Natural killer cell (primary cell): ENCODE results near the gene NTNG2. TPM values are rescaled to one million over a fixed set of nuclear protein-coding genes. Genes with fewer than 3 reads are reported as not detected.

Experiments
- ATAC-seq, 3 donors: fragments of 150-1000 bp in 2 of 3; fragments of 200-7000 bp in 1 of 3; cut with Tn5 transposase; 1 replicate in 1 of 3; 2 replicates in 2 of 3; pipeline ENCODE4 v1.10.0; 2021; ENCODE audit warnings: mild to moderate bottlenecking in 2 of 3, moderate library complexity in 2 of 3
- DNase-seq, 2 donors: peaks; one replicate each; pipeline versions ENCODE4 v3.0.0 to v3.0.0-alpha.2; 2013 to 2021; ENCODE audit warnings: mixed read lengths in 1 of 2
- H3K27ac ChIP-seq: one replicate; pipeline ENCODE4 v1.5.1; 2013; ENCODE audit warnings: mild to moderate bottlenecking, low read length
- H3K27me3 ChIP-seq: one replicate; pipeline ENCODE4 v1.6.1; 2013; ENCODE audit warnings: low read length; ENCODE audit not compliant: control insufficient read depth, insufficient read depth
- H3K36me3 ChIP-seq: one replicate; pipeline ENCODE4 v1.6.1; 2013; ENCODE audit warnings: low read length; ENCODE audit not compliant: control insufficient read depth, insufficient read depth
- H3K4me1 ChIP-seq: one replicate; pipeline ENCODE4 v1.6.1; 2013; ENCODE audit warnings: low read length; ENCODE audit not compliant: control insufficient read depth, insufficient read depth
- H3K4me3 ChIP-seq: one replicate; pipeline ENCODE4 v1.5.1; 2013; ENCODE audit warnings: low read length
- H3K9me3 ChIP-seq: one replicate; pipeline ENCODE4 v1.6.1; 2013; ENCODE audit warnings: low read length; ENCODE audit not compliant: control insufficient read depth, insufficient read depth
- H3K27ac Mint-ChIP-seq, 2 donors: one replicate each; pipeline ENCODE4 v1.8.0; 2022; ENCODE audit warnings: mild to moderate bottlenecking in 2 of 2, mixed read lengths in 2 of 2, moderate library complexity in 1 of 2
- H3K27me3 Mint-ChIP-seq, 2 donors: one replicate each; pipeline ENCODE4 v1.8.0; 2022; ENCODE audit warnings: low read depth in 2 of 2, mixed read lengths in 2 of 2
- H3K36me3 Mint-ChIP-seq: one replicate; pipeline ENCODE4 v1.8.0; 2022; ENCODE audit warnings: mixed read lengths
- H3K4me1 Mint-ChIP-seq, 2 donors: one replicate each; pipeline ENCODE4 v1.8.0; 2022; ENCODE audit warnings: mixed read lengths in 2 of 2
- H3K4me3 Mint-ChIP-seq: one replicate; pipeline ENCODE4 v1.8.0; 2022; ENCODE audit warnings: mild to moderate bottlenecking, moderate library complexity, mixed read lengths
- H3K9me3 Mint-ChIP-seq, 2 donors: one replicate each; pipeline ENCODE4 v1.8.0; 2022; ENCODE audit warnings: mixed read lengths in 2 of 2
- CTCF ChIP-seq: fragments of 200-600 bp; IDR thresholded peaks from one replicate; pipeline ENCODE4 v1.8.0; 2022; ENCODE audit warnings: antibody characterized with exemption
- WGBS: methylation state at CpG from one replicate; pipeline ENCODE4 v1.1.7; 2013; ENCODE audit warnings: missing lambda C conversion rate; ENCODE audit not compliant: insufficient coverage; 5-methylcytosine and 5-hydroxymethylcytosine counted together
- intact Hi-C: fragments of 100-400 bp; cut with micrococcal nuclease; formaldehyde crosslinking; loops from one replicate; pipeline ENCODE4 v1.14.2; 2022
- total RNA-seq, 4 donors: library from RNA; stranded (reverse); fragments of 120-200 nt in 1 of 4; gene quantifications; one replicate each; pipeline versions ENCODE4 v1.2.3 to v1.2.4, GENCODE V29; 2013 to 2022

Gene NTNG2
- total RNA-seq, 3 donors from 2014 or later (not counting 1 experiment from before 2014, with no cell fraction given), result 23.4 to 67.2 (median 32.6) TPM

- no peaks in the 10 kb centered on the region for H3K36me3 ChIP-seq
- no peak overlapping the region for H3K27ac ChIP-seq
- WGBS, result 76% methylated on average over 9 of the region's 9 CpGs
- no peaks in the 10 kb centered on the region for H3K27me3 Mint-ChIP-seq
- no peaks in the 10 kb centered on the region for H3K36me3 Mint-ChIP-seq
- H3K4me3 Mint-ChIP-seq, result no peak overlapping the region
- DNase-seq (no peak), ATAC-seq (no peak)
- no peaks in the 10 kb centered on the region for H3K9me3 ChIP-seq
- no peaks in the 10 kb centered on the region for H3K9me3 Mint-ChIP-seq
- peaks cover 8 to 10% of the 10 kb centered on the region in 2 donors for H3K4me1 Mint-ChIP-seq
- intact Hi-C loops, result loop anchor here (5.0 kb wide), 1 partner anchor 70 kb away; no protein-coding TSS in a partner anchor
- H3K27me3 ChIP-seq, result no peaks in the 10 kb centered on the region
- no peak overlapping the region for H3K4me3 ChIP-seq
- peaks cover 24% of the 10 kb centered on the region for H3K4me1 ChIP-seq
- no peak for TF ChIP-seq CTCF
- no peak overlapping the region for H3K27ac Mint-ChIP-seq
Observed at GRCh38 chr9:132237481-132237880, 75.6 kb downstream of the NTNG2 start.

DNA sequence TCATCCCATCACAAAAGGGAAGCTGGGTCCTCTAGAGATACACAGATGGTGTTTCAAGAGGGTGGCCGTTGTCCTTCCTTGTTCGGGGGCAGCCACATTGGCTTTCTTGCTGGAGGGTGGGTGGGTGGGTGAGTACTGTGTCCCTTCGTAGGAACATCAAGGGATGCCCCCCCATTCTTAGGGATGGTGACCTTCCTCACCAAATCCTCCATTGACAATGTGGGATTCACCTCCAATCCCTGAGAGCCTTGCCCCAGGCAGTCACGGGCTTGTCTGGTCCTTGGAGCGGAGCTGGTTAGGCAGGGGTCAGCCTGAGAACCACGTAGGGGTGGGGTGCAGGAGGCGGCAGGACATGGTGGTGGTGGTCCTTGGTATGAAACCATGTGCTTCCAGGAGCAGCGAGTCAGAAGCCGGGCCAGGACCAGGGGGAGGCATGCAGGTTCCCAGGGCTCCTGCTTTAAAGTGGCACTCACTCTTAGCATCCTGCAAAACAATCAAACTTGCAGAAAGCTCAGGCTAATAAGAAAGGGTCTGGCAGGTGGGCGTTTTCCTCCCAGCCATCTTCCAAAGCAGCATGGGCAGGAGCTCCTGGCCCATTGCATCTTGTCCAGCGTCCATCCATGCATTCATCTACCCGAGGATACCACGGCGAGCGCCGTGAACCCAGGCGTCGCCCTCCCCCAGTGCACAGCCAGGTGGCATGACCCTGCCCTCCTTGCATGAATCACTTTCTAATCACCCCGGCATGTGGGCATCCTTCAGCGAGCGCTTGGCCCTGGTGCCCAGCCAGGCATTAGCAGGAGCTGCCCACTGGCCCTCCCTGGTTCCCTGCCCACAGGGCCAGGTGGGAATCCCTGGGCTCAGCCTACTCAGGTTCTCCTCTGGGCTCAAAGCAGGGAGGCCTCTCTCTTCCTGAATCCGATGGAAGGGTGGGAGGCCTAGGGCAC lies 76.4 kb downstream of the NTNG2 start:
- H3K27me3 Mint-ChIP-seq, result no peaks in the 10 kb centered on the region
- intact Hi-C loops, result loop anchor here (5.0 kb wide), 1 partner anchor 71 kb away; no protein-coding TSS in a partner anchor
- H3K36me3 Mint-ChIP-seq, result no peaks in the 10 kb centered on the region
- Histone ChIP-seq H3K27ac (no peak overlapping the region), H3K27me3 (peaks cover 2% of the 10 kb centered on the region), H3K4me1 (peaks cover 32% of the 10 kb centered on the region), H3K4me3 (no peak overlapping the region), H3K36me3 (no peaks in the 10 kb centered on the region), H3K9me3 (no peaks in the 10 kb centered on the region)
- H3K27ac Mint-ChIP-seq, result no peak overlapping the region
- H3K4me3 Mint-ChIP-seq, result peak overlapping the region; percentile 6
- H3K4me1 Mint-ChIP-seq, result peaks cover 10 to 15% of the 10 kb centered on the region in 2 donors
- ATAC-seq (no peak), DNase-seq (no peak)
- TF ChIP-seq CTCF, result no peak
- no peaks in the 10 kb centered on the region for H3K9me3 Mint-ChIP-seq
- 80% methylated on average over 22 of the region's 22 CpGs for WGBS

- Histone ChIP-seq H3K4me1 (peaks cover 32% of the 10 kb centered on the region), H3K36me3 (no peaks in the 10 kb centered on the region), H3K9me3 (no peaks in the 10 kb centered on the region), H3K27ac (no peak overlapping the region), H3K27me3 (peaks cover 3% of the 10 kb centered on the region), H3K4me3 (no peak overlapping the region)
- Mint-ChIP-seq H3K27me3 (no peaks in the 10 kb centered on the region), H3K4me3 (peak overlapping the region; percentile 17), H3K4me1 (peaks cover 10 to 15% of the 10 kb centered on the region in 2 donors), H3K27ac (no peak overlapping the region), H3K9me3 (no peaks in the 10 kb centered on the region), H3K36me3 (no peaks in the 10 kb centered on the region)
- ATAC-seq, result no peak
- intact Hi-C loops, result loop anchor here (5.0 kb wide), 1 partner anchor 72 kb away; no protein-coding TSS in a partner anchor
- 82% methylated on average over 19 of the region's 19 CpGs for whole genome bisulfite sequencing
- DNase-seq, result no peak
- TF ChIP-seq CTCF, result no peak
Observed at GRCh38 chr9:132238992-132239391, 77.1 kb downstream of the NTNG2 start.
